HG03159 (cell line): ENCODE results near the gene PLXNA4.

Experiments
- ATAC-seq: cut with Tn5 transposase; IDR thresholded peaks from one replicate; pipeline ENCODE4 v1.9.1; 2021; ENCODE audit warnings: mild to moderate bottlenecking, moderate library complexity; ENCODE audit not compliant: unreplicated experiment

Gene PLXNA4

DNA sequence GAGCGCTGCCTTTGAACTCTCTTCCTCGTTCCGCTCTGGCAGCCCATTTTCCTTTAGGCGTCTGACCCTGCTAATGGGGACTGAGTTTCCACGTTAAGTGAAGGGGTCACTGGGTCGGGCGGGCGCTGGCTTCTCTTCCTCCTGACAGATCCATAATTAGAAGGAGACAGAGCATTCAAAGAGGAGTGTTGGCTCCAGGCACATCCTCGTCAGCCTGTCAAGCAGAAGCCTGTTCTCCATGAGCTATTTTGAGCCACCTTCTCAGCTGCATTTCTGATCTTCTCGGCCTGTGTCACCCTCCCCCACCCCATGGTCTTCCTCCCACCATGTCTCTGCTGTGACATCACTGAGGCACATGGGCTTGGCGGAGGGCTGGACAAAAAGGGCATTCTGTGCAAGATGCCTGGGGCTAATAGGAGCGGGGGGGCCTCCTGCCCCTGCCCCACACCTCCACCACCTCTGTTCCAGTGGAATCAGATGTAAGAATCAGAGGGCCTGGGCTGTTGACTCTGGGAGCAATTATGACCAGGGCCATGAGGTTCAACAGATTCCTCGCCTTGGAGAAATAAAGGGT, 248.1 kb downstream of the PLXNA4 start:
- no peak for ATAC-seq

GRCh38 chr7:132326878-132327589, 249.2 kb downstream of the PLXNA4 start:
- ATAC-seq: no peak

DNA sequence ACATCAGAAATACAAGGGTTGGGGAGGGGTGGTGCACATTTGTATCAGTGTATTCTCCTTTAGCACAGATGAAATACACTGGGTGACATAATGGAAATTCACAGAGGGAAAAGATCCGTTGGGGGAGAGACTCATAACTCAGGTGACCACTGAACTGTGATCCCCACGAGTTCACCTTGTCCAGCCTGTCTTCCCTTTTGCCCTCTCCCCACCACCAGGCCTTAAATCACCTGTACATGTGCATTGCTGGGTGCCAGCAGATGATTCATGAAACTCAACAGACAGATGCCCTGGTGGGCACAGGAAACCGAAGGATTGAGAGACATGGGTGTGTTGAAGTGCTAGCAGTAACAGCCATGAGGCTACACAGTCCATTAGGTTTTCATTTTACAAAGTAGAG, 253.3 kb downstream of the PLXNA4 start:
- no peak for ATAC-seq

GRCh38 chr7:132321387-132321786, 254.9 kb downstream of the PLXNA4 start:
- no peak for ATAC-seq

- ATAC-seq: no peak
Observed at GRCh38 chr7:132319481-132319880, 256.8 kb downstream of the PLXNA4 start.

- ATAC-seq: peak; percentile 89
Observed at GRCh38 chr7:132318352-132319318, 257.6 kb downstream of the PLXNA4 start.

DNA sequence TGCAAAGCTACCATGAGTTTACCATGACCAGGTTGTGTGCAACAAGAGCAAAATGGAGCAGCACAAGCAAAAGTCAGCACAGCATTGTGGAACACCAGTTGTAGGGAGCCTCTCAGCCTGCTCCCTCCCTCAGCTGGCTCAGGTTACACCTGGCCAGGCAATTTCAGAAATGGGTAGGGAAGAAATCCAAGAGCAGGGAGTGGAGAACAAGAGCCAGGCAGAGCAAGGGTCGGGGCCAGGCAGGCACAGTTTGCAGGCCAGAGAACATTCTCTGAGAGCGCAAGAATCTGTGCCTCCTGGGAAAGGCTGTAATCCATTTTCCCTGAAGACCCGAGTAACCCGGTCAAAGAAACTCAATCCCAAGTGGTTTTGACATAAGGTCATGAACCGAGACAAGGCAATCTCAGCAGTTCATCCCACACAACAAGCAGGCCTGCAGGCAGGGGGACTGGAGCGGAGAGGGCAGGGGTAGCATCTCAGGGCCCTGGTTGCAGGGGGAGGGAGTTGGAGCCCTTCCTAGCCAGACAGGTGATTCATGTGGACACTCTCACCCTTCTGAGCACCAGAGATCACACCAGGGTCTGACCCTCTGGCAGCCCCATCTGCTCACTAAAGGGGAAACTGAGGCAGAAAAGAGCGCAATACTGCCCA, 258.4 kb downstream of the PLXNA4 start:
- no peak for ATAC-seq

GRCh38 chr7:132312531-132313055, 263.7 kb downstream of the PLXNA4 start:
- ATAC-seq: no peak

DNA sequence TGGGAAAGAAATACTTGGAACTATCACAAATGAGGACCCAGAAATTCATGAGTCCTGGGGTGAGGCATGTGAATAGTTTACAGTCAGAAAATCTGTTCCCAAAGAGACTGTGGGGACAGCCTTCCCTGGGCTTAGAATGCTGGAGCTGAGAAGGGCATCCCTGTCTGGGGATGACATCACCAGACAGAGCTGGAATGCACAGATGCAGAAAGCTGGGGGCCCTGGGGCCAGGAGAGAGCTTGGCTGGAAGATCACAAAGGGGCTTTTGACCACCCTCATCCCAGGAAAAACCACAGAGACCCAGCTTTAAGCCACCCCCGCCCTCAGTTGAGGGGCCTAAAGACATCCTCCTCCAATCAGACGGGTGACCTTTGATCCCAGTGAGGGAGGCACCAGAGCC, 264.5 kb downstream of the PLXNA4 start:
- ATAC-seq: no peak

DNA sequence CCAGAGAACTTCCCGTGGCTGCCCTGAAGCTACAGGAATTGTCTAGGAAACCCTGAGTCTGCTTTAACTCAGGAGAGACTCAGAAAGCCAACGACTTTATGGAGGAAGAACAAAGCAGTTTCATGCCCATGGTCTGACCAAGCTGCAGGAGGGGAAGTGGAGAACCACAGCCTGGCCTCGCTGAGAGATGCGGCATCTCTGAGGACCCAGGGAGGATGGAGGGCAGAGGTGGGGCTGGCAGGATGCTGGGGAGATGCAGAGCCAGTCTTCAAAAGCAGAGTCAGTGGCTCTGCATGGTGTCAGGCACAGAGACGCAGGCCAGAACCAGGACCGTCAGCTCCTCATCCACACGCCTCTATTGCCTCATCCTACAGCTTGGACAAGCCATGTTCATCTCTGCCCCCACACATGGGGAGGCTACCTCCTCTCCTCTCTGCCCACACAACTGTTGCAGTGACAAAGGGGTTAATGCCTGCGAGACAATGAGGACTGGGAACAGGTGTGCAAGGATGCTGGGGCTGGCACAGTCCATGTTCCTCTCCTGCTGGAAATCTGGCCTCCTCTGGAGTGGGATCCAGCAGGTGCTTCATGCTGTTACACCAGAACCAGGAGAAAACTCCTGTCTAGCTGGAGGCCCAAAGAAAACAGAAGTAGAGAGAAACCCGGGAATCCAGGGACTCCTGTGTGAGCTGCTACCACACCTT, 267.0 kb downstream of the PLXNA4 start:
- ATAC-seq: no peak

DNA sequence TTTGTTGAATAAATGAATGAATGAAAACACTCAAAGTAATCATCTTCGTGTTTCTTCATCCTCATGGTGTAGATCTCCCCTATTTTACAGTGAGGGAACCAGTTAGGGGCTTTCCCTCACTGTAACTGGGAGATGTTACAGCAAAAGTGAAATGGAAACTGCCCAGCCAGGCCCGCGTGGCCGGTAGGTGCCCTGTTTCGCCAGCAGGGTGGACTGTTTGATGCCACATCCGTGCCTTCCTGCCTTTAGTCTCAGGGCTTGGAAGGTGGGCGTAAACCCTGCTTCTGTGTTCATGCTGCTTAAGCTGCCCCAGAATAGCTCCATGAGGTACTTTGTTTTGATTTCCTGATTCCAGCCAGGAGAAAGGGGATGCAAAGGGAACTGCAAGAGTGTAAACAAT, 268.8 kb downstream of the PLXNA4 start:
- no peak for ATAC-seq

DNA sequence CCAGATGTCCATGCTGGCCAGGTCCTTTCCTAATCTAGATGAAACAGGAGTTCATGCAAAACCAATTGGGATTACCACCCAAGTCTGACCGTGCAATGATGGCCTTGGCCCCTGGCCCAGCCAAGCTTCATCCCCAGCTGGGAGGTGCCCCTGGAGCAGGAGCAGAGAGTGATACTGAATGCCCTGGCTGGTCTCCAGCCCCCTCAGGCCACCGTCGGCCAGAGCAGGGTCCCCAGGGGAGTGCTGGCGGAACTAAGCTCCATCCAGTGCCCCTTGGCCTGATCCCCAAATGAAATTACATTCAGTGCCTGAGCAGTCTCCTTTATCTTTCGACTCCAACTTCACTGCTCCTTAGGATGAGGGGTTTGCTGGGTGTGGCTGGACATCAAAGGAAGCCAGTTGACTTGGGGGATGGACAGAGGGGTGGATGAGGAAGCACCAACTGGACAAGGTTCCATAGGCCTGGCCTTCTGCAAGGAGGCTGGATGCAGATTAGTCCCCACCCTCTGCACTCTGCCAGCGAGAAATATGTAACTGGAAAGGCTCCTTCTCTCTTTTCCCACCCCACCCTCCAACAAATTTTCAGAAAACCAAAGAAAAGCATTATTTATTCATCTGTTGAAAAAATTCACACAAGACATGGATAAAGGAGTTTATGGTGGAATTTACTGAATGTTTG, 275.5 kb downstream of the PLXNA4 start:
- no peak for ATAC-seq

- ATAC-seq: no peak
Observed at GRCh38 chr7:132298790-132299189, 277.5 kb downstream of the PLXNA4 start.

- no peak for ATAC-seq
Observed at GRCh38 chr7:132296820-132297219, 279.4 kb downstream of the PLXNA4 start.

- ATAC-seq: no peak
Observed at GRCh38 chr7:132295175-132295574, 281.1 kb downstream of the PLXNA4 start.

DNA sequence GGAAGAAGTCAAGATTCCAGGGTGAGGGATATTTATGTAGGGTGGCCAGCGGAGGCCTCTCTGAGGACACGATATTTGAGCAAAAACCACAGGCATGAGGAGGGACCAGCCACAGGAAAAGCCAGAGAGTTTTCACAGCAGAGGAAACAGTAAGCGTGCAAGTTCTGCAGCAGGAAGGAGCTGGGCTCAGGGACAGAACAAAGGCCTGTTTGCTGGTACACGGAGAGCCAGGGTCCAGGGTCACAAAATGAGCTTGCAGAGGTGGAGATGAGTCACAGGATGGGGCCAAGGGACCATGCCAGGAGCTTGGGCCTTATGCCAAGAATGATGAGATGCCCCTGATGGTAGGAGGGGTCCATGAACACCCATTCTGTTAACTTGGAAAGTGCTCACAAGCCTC, 283.5 kb downstream of the PLXNA4 start:
- no peak for ATAC-seq

DNA sequence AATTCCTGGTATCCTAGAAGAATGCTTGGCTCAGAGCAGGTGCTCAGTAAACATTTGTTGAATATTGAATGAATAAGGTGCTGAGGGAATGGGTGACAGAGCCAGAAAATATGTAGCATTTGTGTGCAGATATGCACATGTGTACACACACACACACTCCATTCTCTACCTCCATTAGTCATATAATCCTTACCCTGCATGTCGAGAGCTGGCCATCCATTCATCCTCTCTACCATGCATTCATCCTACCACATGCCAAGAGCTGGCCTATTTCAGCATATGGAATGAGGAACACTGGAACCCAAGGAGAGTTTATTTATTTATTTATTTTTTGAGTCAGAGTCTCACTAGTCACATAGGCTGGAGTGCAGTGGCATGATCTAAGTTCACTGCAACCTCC, 284.8 kb downstream of the PLXNA4 start:
- ATAC-seq: no peak

- ATAC-seq: no peak
Observed at GRCh38 chr7:132290021-132290420, 286.2 kb downstream of the PLXNA4 start.

DNA sequence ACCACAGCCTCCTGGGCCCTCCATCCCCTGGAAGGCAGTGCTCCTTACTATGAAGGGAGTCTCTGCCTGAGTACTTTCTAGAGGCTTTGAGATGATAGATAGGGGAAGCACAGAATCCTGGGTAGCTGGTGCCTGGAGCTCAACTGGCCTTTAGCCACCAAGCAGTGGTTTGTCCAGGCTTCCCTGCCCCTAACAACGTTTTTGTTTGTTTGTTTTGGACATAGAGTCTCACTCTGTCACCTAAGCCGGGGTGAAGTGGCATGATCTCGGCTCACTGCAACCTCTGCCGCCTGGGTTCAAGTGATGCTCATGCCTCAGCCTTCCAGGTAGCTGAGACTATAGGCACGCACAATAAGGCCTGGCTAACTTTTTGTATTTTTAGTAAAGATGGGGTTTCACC, 289.4 kb downstream of the PLXNA4 start:
- no peak for ATAC-seq

- no peak for ATAC-seq
Observed at GRCh38 chr7:132280335-132280734, 295.9 kb downstream of the PLXNA4 start.
